GM18502 (cell line): Measurements from ENCODE around the gene DPYSL4.
A peak's percentile ranks its signal among the peaks of the same experiment; 100 is the strongest.

Experiments used
- ATAC-seq: cut with Tn5 transposase; IDR thresholded peaks from one replicate; pipeline ENCODE4 v1.9.1; 2021; ENCODE audit warnings: mild to moderate bottlenecking; ENCODE audit not compliant: unreplicated experiment, poor library complexity

The DPYSL4 gene

DNA sequence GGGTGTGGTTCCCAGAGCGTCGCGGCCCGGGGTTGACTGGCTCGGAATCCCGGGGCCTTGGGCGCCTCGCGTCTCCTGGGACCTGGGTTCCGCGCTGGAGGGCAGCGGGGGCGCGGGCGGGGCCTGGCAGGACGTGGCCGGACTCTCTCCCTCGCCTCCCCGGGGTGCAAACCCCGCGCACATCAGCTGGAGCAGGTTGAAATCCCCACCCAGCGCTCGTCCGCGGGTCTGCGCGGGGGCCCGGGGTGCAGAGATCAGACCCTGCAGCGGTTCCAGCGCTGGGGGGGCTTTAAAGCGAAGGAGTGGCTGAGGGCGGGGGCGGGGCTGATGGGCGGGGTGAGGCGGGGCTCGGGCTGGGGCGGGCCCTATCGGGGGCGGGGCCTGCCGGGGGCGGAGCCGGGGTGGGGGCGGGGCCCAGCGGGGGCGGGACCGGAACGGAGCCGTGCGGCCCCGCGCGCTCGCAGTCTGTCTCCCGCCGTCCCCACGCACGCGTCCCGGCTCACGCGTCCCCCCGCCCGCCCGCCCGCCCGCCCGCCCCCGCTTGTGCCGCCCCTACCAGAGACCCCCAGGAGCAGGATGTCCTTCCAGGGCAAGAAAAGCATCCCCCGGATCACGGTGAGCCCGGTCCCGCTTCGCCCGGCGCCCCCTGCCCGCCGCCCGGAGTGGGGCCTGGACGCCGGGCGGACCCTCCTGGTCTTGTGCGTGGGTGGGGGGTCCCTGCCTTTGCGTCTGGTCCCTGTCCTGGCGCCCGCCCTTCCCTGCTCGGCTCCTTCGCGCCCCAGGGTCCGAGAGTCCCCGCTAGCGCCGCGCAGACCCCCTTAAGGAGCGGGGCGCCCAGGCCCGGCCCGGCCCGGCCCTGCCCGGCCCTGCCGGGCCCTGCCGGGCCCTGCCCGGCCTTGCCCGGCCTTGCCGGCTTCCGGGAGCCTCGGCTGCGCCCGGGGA, at the start of gene DPYSL4:
DPYSL4 (plus strand) TSS at position 461 of the 942 bp plus-strand sequence; CDS start at position 577, 116 bp downstream.
- peak; percentile 45 for ATAC-seq

- ATAC-seq: no peak
Observed at GRCh38 chr10:132137111-132138072, 49.4 kb upstream of the DPYSL4 start.

DNA sequence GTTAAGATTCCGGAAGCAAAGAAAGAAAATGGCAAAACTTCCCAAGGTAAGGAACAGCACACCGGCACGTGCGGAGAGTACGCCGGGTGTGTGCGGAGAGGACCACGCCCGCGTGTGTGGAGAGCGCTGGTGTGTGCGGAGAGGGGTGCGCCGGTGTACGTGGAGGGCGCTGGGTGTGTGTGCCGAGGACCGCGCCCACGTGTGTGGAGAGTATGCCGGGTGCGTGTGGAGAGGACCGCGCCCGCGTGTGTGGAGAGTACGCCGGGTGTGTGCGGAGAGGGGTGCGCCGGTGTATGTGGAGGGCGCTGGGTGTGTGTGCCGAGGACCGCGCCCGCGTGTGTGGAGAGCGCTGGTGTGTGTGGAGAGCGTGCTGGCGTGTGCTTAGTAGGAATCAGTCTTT, 48.6 kb upstream of the DPYSL4 start:
- no peak for ATAC-seq

DNA sequence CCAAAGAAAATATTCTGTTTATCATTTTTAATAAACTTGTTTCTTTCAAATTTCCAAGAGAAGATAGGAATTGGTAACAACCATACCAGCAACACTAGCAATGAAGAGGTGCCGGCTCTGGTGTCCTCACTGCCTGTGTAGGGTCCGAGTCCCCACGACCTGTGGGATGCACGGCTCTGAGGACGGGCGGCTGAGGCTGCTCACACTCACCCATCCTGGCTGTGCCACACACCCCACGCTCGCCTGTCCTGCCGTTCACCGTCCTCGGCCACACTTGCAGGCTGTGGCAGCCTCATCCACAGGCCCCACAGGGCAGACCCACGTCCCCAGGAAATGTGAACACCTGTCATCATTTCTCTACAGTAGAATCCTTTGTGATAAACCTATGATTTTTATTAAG, 48.2 kb upstream of the DPYSL4 start:
- no peak for ATAC-seq

DNA sequence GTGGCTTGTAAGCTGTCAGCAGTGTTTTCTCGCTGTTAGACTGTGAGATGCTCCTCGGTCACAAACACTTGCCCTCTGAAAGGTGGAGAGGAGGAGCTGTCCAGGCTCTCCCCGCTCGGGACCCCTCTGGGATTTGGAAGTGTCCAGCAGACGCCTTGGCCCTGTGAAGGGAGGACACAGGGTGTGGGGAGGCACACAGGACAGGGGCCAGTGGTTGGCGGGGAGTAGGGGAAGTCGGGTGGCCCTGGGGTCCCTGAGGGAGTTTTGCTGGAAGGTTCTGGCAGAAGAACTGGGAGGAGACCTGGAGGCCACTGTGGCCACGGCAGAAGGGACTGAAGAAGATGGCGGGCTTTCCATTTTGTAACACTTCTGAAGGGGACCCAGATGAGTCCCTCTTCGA, 47.2 kb upstream of the DPYSL4 start:
- ATAC-seq: no peak

DNA sequence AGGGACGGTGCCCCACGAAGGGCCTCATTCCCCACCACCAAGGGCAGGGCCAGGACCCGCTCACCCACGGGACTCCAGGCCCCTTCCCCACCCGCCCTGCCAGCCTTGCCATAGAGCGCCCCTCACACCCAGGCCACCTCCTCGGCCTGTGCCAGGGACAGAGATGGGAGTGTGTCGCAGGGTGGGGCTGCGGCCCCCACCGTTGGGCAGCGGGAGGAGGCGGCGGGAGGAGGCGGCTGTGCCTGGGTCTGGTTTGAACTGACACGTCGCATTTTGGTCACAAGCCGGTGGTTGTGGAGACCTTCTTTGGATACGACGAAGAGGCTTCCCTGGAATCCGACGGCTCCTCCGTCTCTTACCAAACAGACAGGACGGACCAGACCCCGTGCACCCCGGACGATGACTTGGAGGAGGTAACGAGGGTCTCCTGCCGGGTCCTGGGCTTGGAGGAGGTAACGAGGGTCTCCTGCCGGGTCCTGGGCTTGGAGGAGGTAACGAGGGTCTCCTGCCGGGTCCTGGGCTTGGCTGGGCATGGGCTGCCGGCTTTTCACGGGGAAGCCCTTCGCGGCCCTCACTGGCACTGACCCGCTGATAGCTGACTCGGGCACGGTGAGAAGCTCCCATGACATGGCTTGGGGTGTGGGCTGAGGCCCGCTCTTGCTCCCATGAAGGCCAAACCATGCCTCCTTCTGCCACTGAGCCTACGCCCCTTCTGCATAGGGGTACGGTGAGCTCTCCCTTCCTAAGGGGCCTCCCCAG, 46.4 kb upstream of the DPYSL4 start:
- ATAC-seq: no peak

DNA sequence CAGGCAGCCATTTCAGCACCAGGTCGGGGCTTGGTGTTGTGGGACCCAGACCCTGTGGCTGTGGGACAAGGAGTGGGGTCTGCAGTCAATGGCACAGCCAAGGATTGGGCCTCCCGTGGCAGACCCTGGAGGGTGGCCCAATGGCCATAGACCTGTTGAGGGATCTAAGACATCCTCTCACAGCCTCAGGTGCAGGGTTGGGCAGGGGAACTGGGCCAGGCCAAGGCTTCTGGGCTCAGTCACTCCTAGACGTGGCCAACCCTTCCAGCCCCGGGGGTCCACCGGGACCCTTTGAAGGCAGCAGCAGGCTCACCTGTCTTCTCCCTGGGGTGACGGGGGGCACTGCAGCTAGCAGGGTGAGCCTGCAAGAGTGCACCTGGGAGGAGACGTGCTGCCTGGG, 45.7 kb upstream of the DPYSL4 start:
- ATAC-seq: no peak

DNA sequence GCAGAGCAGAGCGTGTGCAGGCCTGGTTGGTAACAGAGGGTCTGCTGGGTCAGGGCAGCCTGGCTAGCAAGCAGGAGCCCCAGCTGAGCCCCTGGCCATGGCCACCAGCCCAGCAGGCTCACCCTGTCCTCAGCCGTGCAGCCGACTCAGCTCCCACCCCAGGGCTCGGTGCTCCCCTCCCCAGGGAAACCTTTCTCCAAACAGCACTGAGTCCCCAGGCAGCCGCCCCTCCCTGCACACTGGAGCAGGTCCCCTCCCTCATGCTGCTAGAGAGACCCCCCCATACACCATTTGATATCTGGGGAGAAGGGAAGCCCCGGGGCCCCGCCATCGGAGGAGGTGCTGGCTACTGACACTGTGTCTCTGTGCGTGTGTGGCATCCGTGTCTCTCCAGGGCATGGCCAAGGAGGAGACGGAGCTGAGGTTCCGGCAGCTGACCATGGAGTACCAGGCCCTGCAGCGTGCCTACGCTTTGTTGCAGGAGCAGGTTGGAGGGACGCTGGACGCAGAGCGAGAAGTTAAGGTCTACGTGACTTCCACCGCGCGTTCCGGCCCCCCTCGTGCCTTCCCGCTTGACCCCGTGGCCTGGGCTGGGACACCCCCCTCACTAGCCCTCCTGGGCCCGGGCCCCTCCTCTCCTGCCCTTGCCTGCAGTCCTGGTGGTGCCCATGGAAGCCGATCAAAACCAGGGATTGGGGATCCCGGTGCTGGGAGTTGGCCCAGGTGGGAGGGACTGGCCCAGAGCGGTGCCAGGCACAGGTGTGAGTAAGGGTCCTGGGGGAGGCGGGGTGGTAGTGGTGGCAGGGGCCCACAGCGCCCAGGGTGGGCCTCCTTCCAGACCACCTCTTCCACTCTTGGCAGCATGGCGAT, 45.0 kb upstream of the DPYSL4 start:
- no peak for ATAC-seq

DNA sequence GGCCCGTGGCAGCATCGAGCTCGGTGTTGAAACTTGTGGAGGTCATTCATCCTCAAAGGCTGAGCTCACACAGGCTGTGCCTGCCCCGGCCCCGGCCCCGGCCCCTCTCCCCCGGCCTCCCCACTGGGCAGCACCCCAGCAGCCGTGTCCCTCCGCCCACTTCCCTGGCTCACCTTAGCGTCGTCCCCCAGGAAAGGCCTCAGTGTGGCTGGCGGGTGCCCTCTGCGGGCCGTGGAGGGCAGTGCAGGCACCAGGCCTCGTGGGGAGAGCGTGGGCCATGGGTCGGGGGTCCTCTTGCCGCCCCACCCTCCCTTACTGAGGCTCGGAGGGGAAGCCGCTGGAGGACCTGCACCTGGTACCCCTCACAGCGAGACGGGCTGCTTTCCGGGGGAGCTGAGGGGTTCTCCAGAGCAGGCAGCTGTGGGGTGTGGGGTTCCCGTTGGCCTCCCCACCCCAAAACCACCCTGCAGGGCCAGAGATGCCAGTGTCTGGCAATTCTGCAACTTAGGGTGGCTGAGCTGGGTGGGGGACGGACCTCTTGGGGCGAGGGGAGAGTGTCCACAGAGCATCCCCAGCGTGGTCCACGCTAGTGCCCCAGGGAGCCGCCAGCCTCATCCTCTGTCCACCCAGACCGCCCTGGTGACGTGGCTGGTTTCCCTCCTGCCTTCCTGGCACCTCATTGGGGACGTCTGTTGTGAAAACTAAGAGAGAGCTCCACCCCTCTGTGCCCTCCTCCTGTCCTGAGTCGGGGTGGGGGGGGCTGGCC, 44.2 kb upstream of the DPYSL4 start:
- peak; percentile 83 for ATAC-seq

DNA sequence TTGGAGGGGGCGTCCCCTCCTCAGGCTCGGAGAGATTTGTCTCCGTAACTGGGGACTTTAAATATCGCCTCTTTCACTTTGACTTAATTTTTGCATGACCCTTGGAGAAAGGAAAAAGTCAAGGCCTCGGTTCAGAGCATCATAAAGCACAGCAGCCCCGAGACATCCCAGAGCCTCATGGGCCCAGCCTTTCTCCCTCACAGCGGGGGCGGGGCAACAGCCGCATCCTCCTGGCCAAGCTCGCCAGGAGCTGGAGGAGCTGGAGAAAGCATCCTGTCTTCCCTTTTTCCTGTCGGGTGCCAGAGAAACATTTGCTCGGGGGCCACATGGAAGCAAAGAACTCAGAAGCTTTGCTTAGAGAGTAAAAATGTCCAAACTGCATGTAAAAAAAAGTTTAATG, 43.6 kb upstream of the DPYSL4 start:
- ATAC-seq: no peak

GRCh38 chr10:132144086-132144485, 42.7 kb upstream of the DPYSL4 start:
- no peak for ATAC-seq

DNA sequence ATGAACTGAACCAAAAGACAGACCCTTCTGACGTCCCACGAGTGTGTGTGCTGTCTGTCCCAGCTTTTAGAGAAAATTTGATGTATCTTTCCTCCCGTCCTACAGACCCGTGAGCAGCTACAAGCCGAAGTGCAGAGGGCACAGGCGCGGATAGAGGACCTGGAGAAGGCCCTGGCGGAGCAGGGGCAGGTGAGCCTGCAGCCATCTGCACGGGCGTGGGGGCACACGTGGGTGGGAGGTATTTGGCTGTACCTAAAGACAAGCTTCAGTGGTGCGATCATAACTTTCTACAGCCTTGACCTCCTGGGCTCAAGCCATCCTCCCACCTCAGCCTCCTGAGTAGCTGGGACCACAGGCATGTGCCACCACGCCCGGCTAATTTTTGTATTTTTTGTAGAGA, 41.7 kb upstream of the DPYSL4 start:
- ATAC-seq: no peak

DNA sequence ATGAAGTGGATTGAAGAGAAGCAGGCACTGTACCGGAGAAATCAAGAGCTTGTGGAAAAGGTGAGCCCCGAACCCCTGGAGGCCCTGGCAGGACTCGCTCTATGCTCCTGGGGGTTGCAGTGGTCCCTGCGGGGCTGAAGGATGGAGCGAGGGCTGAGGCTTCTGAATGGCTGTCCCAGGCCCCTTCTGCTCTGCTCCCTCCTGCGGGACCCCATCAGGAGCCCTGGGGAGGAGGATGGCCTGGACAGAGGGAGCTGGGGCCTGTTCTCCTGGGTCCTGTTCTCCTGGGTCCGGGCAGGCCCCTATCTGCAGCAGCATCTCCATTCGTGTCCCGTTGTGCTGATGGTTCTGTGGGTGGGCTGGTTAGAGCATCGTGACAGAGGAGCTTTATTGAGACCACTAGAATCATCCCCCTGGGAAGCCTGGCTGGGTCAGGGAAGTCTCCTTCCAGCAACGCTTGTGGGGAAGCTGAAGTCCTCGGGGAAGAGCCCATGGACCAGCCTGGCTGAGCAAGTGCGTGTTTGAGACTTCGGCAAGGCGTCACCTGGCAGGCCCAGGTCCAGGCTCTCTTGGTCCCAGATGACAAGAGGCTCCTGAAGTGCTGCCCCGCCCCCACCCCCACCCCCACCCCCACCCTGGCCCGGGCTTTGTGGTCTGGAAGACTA, 41.1 kb upstream of the DPYSL4 start:
- no peak for ATAC-seq

DNA sequence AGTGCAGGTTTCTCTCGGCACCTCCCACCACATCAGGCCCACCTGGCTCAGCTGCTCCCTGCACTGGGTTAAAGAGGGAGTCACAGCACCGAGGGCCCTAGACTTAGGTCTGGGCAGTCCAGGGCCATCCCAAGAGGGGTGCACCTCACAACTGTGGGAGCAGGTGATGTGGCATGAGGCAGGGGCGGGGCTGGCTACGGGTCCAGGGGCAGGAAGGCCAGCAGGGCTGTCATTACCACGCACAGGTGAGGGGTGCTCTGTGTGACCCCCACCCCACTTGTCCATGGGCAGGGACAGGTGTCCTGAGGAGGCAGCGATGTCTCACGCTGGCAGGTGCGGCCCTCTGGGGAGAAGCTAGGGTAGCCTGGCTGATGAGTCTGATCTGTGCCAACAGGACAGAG, 40.5 kb upstream of the DPYSL4 start:
- ATAC-seq: no peak

- ATAC-seq: no peak
Observed at GRCh38 chr10:132146941-132147915, 39.5 kb upstream of the DPYSL4 start.

GRCh38 chr10:132148261-132149251, 38.2 kb upstream of the DPYSL4 start:
- ATAC-seq: no peak
